Thyroid gland (tissue), 4 donors: ENCODE measurements around the gene RAB20. TPM values are rescaled to one million over a fixed set of nuclear protein-coding genes. Genes with fewer than 3 reads are reported as not detected.

ENCODE experiments used
- DNase-seq, 2 donors: peaks; one replicate each; pipeline ENCODE4 v3.0.0-alpha.2; 2019
- H3K27ac ChIP-seq, 3 donors: fragments of 200-600 bp; sonication (generic); 1 replicate in 2 of 3; 2 replicates in 1 of 3; pipeline ENCODE4 v1.5.1; 2016 to 2019; ENCODE audit warnings: mild to moderate bottlenecking in 1 of 3, moderate library complexity in 1 of 3
- H3K27me3 ChIP-seq: fragments of 200-600 bp; sonication (generic); one replicate; pipeline ENCODE4 v1.5.1; 2019
- H3K36me3 ChIP-seq, 2 donors: fragments of 200-600 bp; sonication (generic); one replicate each; pipeline ENCODE4 v1.5.1; 2016 to 2019
- H3K4me1 ChIP-seq, 2 donors: fragments of 200-600 bp; sonication (generic); one replicate each; pipeline ENCODE4 v1.5.1; 2017 to 2019
- H3K4me3 ChIP-seq, 3 donors: fragments of 200-600 bp; sonication (generic); replicated peaks in 1 of 3; 1 replicate in 2 of 3; 2 replicates in 1 of 3; pipeline ENCODE4 v1.5.1; 2016; ENCODE audit warnings: mild to moderate bottlenecking in 1 of 3
- H3K9me3 ChIP-seq: fragments of 200-600 bp; sonication (generic); one replicate; pipeline ENCODE4 v1.5.1; 2017
- CTCF ChIP-seq, 6 experiments: fragments of 200-600 bp in 3 of 6; fragments of 450-650 bp in 3 of 6; sonication (generic) in 3 of 6; IDR thresholded peaks; one replicate each; pipeline ENCODE4 v1.5.1; 2016 to 2019; ENCODE audit warnings: antibody characterized with exemption in 6 of 6, mild to moderate bottlenecking in 2 of 6, inconsistent platforms in 1 of 6, moderate library complexity in 1 of 6
- POLR2A ChIP-seq, 2 donors: fragments of 450-650 bp; IDR thresholded peaks; one replicate each; pipeline ENCODE4 v1.6.1; 2017; ENCODE audit warnings: antibody characterized with exemption in 2 of 2, mild to moderate bottlenecking in 2 of 2, moderate library complexity in 1 of 2
- WGBS, 2 donors: methylation state at CpG; one replicate each; pipeline ENCODE4 v1.1.5; 2017; 5-methylcytosine and 5-hydroxymethylcytosine counted together
- intact Hi-C: fragments of 100-400 bp; cut with DNase I; formaldehyde crosslinking; loops from one replicate; pipeline ENCODE4 v1.15.1; 2023
- total RNA-seq, 4 donors: library from RNA; depleted of rRNA; stranded (reverse); fragments of >200 nt; gene quantifications; one replicate each; pipeline ENCODE4 v1.2.3, GENCODE V29; 2016

The RAB20 gene
- total RNA-seq, 4 donors from 2014 or later: 21.0 to 60.5 (median 43.5) TPM

- no peak for TF ChIP-seq CTCF (IDR thresholded peaks at IDR 0.05)
- peak in 1 of 2 donors; percentile 51 for TF ChIP-seq POLR2A (IDR thresholded peaks at IDR 0.05)
- Histone ChIP-seq H3K36me3 (no peaks in the 10 kb centered on the region), H3K27me3 (no peaks in the 10 kb centered on the region), H3K27ac (peak overlapping the region; percentile 96 to 100 (median 98)), H3K4me1 (peaks cover 57 to 70% of the 10 kb centered on the region in 2 donors), H3K9me3 (no peaks in the 10 kb centered on the region), H3K4me3 (peak overlapping the region; percentile 46 to 93 (median 74))
- WGBS, 2 donors: 1 to 4% methylated on average over 12 to 15 of the region's 29 CpGs
- intact Hi-C loops: loop anchor here (10.0 kb wide), 1 partner anchor 56 kb away; no protein-coding TSS in a partner anchor
- DNase-seq: peak; percentile 65 to 68
Observed at GRCh38 chr13:110560601-110561343, 750 bp downstream of the RAB20 start.

GRCh38 chr13:110559986-110560385 is 1.5 kb downstream of the RAB20 start:
- Histone ChIP-seq H3K9me3 (no peaks in the 10 kb centered on the region), H3K4me1 (peaks cover 60 to 65% of the 10 kb centered on the region in 2 donors), H3K4me3 (peak overlapping the region in 2 of 3 donors; percentile 74 to 93), H3K36me3 (no peaks in the 10 kb centered on the region), H3K27me3 (no peaks in the 10 kb centered on the region), H3K27ac (peak overlapping the region; percentile 96 to 100 (median 98))
- 34 to 47% methylated on average over 6 of the region's 6 CpGs for WGBS, 2 donors
- no peak for TF ChIP-seq CTCF (IDR thresholded peaks at IDR 0.05)
- TF ChIP-seq POLR2A (IDR thresholded peaks at IDR 0.05): no peak
- intact Hi-C loops: loop anchor here (10.0 kb wide), 1 partner anchor 55 kb away; no protein-coding TSS in a partner anchor
- DNase-seq: no peak

- H3K9me3 ChIP-seq: no peaks in the 10 kb centered on the region
- peak in 2 of 6 experiments; percentile 11 to 17 for TF ChIP-seq CTCF (IDR thresholded peaks at IDR 0.05)
- peak in 1 of 2 donors; percentile 81 for TF ChIP-seq POLR2A (IDR thresholded peaks at IDR 0.05)
- WGBS, 2 donors: 21 to 23% methylated on average over 9 to 15 of the region's 15 CpGs
- intact Hi-C loops: no loop called here
- peak overlapping the region; percentile 96 to 100 (median 98) for H3K27ac ChIP-seq
- H3K36me3 ChIP-seq: no peaks in the 10 kb centered on the region
- peaks cover 55 to 60% of the 10 kb centered on the region in 2 donors for H3K4me1 ChIP-seq
- no peaks in the 10 kb centered on the region for H3K27me3 ChIP-seq
- peak; percentile 96 for DNase-seq
- peak overlapping the region in 2 of 3 donors; percentile 74 to 93 for H3K4me3 ChIP-seq
Observed at GRCh38 chr13:110559429-110559943, 2.0 kb downstream of the RAB20 start.

GRCh38 chr13:110557610-110558305 is 3.8 kb downstream of the RAB20 start:
- Histone ChIP-seq H3K27ac (peak overlapping the region in 2 of 3 donors; percentile 4 to 98), H3K36me3 (no peaks in the 10 kb centered on the region), H3K27me3 (no peaks in the 10 kb centered on the region), H3K4me1 (peaks cover 43 to 47% of the 10 kb centered on the region in 2 donors), H3K9me3 (no peaks in the 10 kb centered on the region), H3K4me3 (no peak overlapping the region)
- peak; percentile 31 to 55 for DNase-seq
- intact Hi-C loops: no loop called here
- 86 to 87% methylated on average over 17 to 23 of the region's 23 CpGs for WGBS, 2 donors
- peak in 1 of 2 donors; percentile 25 for TF ChIP-seq POLR2A (IDR thresholded peaks at IDR 0.05)
- no peak for TF ChIP-seq CTCF (IDR thresholded peaks at IDR 0.05)
